Measurements from ENCODE around the gene WSCD1.

Gene WSCD1

DNA sequence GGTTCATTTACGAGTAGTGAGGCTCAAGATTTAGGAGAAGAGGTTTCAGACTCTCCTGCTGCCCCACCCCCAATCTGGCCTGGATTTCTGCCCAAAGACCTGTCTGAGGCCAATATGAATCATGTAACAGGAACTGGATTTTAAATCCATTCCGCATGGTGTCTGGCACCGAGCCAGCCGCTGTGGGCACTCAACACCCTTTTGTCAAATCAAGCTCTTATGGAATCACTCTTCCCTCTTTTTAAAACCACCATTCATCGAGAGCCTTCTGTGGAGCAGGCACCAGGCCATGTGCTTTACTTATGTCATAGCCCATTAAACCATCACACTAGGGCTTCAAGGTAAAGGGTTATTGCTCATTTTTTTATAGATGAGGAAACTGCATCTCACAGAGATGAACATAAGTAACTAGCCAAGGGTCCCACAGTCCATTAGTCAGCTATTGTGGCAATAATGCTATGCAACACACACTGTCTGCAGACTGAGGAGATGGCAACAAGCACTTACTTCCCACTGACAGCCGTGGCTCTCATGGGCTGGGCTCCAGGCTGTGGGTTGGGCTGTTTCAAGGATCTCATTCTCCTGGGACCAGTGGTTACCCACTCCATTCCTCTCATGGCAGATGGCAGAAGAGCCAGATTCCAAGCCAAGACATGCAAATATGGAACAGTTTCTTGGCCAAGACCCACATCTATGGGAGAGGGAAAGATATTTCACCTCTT, 93.6 kb downstream of the WSCD1 start:
- no peak for DNase-seq

GRCh38 chr17:6164996-6165395, 94.8 kb downstream of the WSCD1 start:
- no peak for DNase-seq

GRCh38 chr17:6165806-6166205, 95.6 kb downstream of the WSCD1 start:
- no peak for DNase-seq

GRCh38 chr17:6166492-6167179, 96.5 kb downstream of the WSCD1 start:
- no peak for DNase-seq

GRCh38 chr17:6168296-6168695, 98.1 kb downstream of the WSCD1 start:
- DNase-seq: no peak

- DNase-seq: no peak
Measured at GRCh38 chr17:6170349-6170748, 100.2 kb downstream of the WSCD1 start.

DNA sequence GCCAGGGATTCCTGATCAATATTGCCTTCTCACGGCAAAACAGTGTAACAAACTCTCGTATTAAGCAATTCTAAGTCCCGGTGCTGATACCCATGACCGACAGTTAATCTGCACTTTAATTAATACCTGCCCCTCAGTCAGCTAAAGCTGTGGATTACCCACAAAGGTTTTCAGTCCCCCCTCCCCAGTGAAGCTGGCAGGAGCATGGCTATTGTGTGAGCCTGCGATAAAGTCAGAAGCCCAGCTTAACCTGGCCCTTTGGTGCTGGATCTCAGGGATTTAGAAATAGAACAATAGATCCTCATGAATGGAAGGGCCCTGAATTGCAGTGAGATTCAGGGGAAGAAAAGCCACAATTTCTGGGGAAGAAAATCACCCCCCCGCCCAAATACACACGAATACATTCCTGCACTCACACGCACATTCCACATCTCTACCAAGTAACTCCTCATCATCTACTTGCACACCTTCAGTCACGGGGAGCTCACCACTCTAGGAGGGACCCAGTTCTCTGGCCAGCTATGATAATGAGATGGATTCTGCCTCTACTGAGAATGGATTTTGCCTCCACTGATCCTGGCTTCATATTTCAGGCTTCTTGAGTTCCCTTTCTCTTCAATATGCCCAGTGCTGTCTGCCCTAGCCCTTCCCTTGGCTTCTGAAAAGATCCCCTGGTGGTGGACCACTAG, 102.6 kb downstream of the WSCD1 start:
- no peak for DNase-seq

DNA sequence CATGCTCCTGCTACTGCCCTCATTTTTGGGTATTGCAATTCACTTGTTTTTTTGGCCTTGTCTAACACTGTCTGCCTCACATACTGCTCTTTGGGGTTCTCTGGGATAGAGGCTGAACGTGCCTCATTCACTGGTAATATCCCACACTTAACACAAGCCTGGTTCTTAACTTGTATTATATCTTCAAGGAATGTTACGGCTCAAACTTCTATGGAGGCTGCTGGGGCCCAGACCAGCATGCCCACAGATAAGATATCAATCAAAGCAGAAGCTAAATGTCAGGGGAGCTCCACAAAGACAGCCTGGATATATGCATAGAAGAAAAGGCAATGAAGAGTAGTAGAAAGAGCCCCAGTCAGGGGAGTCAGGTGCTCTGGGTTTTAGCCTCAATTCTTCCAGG, 103.5 kb downstream of the WSCD1 start:
- DNase-seq: no peak

Data from activated CD4-positive, alpha-beta T cell treated with anti-CD3 and anti-CD28 coated beads, Interleukin-10, Interleukin-2, amounts not matched to agents 100 ng/mL and 50 ng/mL, durations not matched to agents 16 hours and 8 hours (primary cell).